ENCODE data around the gene NR1H4. TPM values are rescaled to one million over a fixed set of nuclear protein-coding genes. Genes with fewer than 3 reads are reported as not detected.

The NR1H4 gene
- total RNA-seq, 1 experiment from 2014 or later: not detected

GRCh38 chr12:100533376-100533775, 59.7 kb downstream of the NR1H4 start:
- POLR2A ChIA-PET: no interaction called here
- no peak for TF ChIP-seq NFYB (CRISPR knock-in tag; conservative IDR thresholded peaks at IDR 0.05; ENCODE audit: low read depth)
- no peak for TF ChIP-seq USF1 (CRISPR knock-in tag; IDR thresholded peaks at IDR 0.05)
- no peak for TF ChIP-seq PRDM15 (CRISPR knock-in tag; IDR thresholded peaks at IDR 0.05)
- TF ChIP-seq TCF7 (CRISPR knock-in tag; IDR thresholded peaks at IDR 0.05; ENCODE audit: low read depth): no peak
- no peak for TF ChIP-seq SP1 (CRISPR knock-in tag; conservative IDR thresholded peaks at IDR 0.05)
- no peak for TF ChIP-seq ZNF396 (CRISPR knock-in tag; IDR thresholded peaks at IDR 0.05; ENCODE audit: borderline replicate concordance)
- no peak for TF ChIP-seq CBFB (CRISPR knock-in tag; IDR thresholded peaks at IDR 0.05; ENCODE audit: low read depth)
- TF ChIP-seq ZSCAN18 (CRISPR knock-in tag; IDR thresholded peaks at IDR 0.05): no peak
- TF ChIP-seq STAT6 (CRISPR knock-in tag; conservative IDR thresholded peaks at IDR 0.05; ENCODE audit: low read depth): no peak
- TF ChIP-seq ATF1 (CRISPR knock-in tag; IDR thresholded peaks at IDR 0.05): no peak
- TF ChIP-seq TEAD4 (CRISPR knock-in tag; IDR thresholded peaks at IDR 0.05): no peak
- DNase-seq (ENCODE audit: low spot score) (no peak), ATAC-seq (no peak)
- CTCF ChIA-PET: interaction anchor here (1.3 kb wide), 1 partner anchor 128 kb away, joined by 5 read pairs; no protein-coding TSS in a partner anchor
- H3K27ac Mint-ChIP-seq: no peak overlapping the region
- H3K4me3 Mint-ChIP-seq: no peak overlapping the region
- no peaks in the 10 kb centered on the region for H3K9me3 Mint-ChIP-seq
- no peaks in the 10 kb centered on the region for H3K36me3 Mint-ChIP-seq
- peaks cover 16% of the 10 kb centered on the region for H3K4me1 Mint-ChIP-seq
- no peaks in the 10 kb centered on the region for H3K27me3 Mint-ChIP-seq (ENCODE audit: low read depth)

- POLR2A ChIA-PET: no interaction called here
- H3K27ac Mint-ChIP-seq: no peak overlapping the region
- TF ChIP-seq ZNF219 (CRISPR knock-in tag; IDR thresholded peaks at IDR 0.05; ENCODE audit: borderline replicate concordance): no peak
- no peak for TF ChIP-seq NR2C2 (CRISPR knock-in tag; IDR thresholded peaks at IDR 0.05)
- no peak for TF ChIP-seq TP53 (CRISPR knock-in tag; IDR thresholded peaks at IDR 0.05)
- no peak for TF ChIP-seq E2F4 (CRISPR knock-in tag; IDR thresholded peaks at IDR 0.05; ENCODE audit: borderline replicate concordance, low read depth)
Observed at GRCh38 chr12:100534625-100535227, 61.1 kb downstream of the NR1H4 start.

More at GRCh38 chr12:100534625-100535227, 61.1 kb downstream of the NR1H4 start:
- ATAC-seq (no peak), DNase-seq (ENCODE audit: low spot score) (no peak)
- H3K4me3 Mint-ChIP-seq: no peak overlapping the region
- no peaks in the 10 kb centered on the region for H3K9me3 Mint-ChIP-seq
- no peaks in the 10 kb centered on the region for H3K36me3 Mint-ChIP-seq
- peaks cover 4% of the 10 kb centered on the region; the same call in 1 of the 2 replicates for H3K4me1 Mint-ChIP-seq
- CTCF ChIA-PET: interaction anchor here (0.8 kb wide), 1 partner anchor 130 kb away, joined by 4 read pairs; no protein-coding TSS in a partner anchor
- H3K27me3 Mint-ChIP-seq (ENCODE audit: low read depth): no peaks in the 10 kb centered on the region

Measured in WTC11 (cell line).